ENCODE results near the gene CDC5L.

DNA sequence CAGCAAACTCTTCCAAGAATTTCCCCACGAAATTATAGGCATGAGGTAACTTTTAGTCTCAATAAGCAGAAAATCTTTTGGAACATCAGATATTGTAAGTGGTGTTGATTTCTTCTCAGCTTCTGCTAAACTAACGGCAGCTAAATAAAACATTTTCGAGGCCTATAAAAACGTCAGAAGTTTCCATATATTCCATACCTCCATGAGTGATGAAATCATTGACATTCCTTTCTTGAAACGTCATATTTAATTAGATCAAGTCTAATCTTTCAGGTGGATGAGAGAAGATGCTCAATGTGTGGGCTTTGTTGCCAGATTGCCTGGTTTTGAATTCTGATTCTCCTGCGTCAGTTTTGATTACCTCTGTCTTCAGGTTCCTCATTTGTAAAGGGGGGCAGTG lies 81.3 kb downstream of the CDC5L start:
- TF ChIP-seq, protein P1, sequence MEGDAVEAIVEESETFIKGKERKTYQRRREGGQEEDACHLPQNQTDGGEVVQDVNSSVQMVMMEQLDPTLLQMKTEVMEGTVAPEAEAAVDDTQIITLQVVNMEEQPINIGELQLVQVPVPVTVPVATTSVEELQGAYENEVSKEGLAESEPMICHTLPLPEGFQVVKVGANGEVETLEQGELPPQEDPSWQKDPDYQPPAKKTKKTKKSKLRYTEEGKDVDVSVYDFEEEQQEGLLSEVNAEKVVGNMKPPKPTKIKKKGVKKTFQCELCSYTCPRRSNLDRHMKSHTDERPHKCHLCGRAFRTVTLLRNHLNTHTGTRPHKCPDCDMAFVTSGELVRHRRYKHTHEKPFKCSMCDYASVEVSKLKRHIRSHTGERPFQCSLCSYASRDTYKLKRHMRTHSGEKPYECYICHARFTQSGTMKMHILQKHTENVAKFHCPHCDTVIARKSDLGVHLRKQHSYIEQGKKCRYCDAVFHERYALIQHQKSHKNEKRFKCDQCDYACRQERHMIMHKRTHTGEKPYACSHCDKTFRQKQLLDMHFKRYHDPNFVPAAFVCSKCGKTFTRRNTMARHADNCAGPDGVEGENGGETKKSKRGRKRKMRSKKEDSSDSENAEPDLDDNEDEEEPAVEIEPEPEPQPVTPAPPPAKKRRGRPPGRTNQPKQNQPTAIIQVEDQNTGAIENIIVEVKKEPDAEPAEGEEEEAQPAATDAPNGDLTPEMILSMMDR (conservative IDR thresholded peaks at IDR 0.05) = no peak
- no peak for TF ChIP-seq ZFX (IDR thresholded peaks at IDR 0.05)

Measured in C4-2B (cell line).